ENCODE measurements around the gene AARSD1. TPM values are rescaled to one million over a fixed set of nuclear protein-coding genes. Genes with fewer than 3 reads are reported as not detected.
"Not testable (repeated sequence)": the region's sequence is repeated elsewhere in the genome, so short reads cannot be mapped to it uniquely, and the experiment has no call there.

The AARSD1 gene
- total RNA-seq, 1 experiment from 2014 or later, result 17.7 TPM

GRCh38 chr17:42919522-42920077 lies 44.7 kb downstream of the AARSD1 start:
- H4K20me1 ChIP-seq (ENCODE audit: insufficient read depth, low read depth, low read length); H3K79me2 ChIP-seq (ENCODE audit: low read length); H3K4me3 ChIP-seq (ENCODE audit: low read length); H3K4me1 ChIP-seq (ENCODE audit: low read length); H3K36me3 ChIP-seq (ENCODE audit: insufficient read depth, low read length); H3K27me3 ChIP-seq (ENCODE audit: low read length); H3K27ac ChIP-seq (ENCODE audit: low read length); H3K4me2 ChIP-seq (ENCODE audit: low read depth, low read length, poor library complexity, severe bottlenecking); DNase-seq; H3K9me3 ChIP-seq (ENCODE audit: low read length); H3K9me2 ChIP-seq (replicated peaks; ENCODE audit: insufficient read depth, low read length); H2AFZ ChIP-seq (ENCODE audit: low read length); H3K9ac ChIP-seq (ENCODE audit: low read length): not testable (repeated sequence)

GRCh38 chr17:42918902-42919521 lies 45.2 kb downstream of the AARSD1 start:
- Histone ChIP-seq H2AFZ (ENCODE audit: low read length) (0 out of 2 replicates have a peak overlapping the region, but pooled peaks have one; percentile 10), H3K9me2 (replicated peaks; ENCODE audit: insufficient read depth, low read length) (no peaks in the 10 kb centered on the region), H3K4me3 (ENCODE audit: low read length) (no peak overlapping the region), H3K27me3 (ENCODE audit: low read length) (no peaks in the 10 kb centered on the region), H3K9me3 (ENCODE audit: low read length) (no peaks in the 10 kb centered on the region), H3K4me1 (ENCODE audit: low read length) (no peaks in the 10 kb centered on the region), H3K36me3 (ENCODE audit: insufficient read depth, low read length) (no peaks in the 10 kb centered on the region), H3K9ac (ENCODE audit: low read length) (no peak overlapping the region), H3K79me2 (ENCODE audit: low read length) (no peaks in the 10 kb centered on the region), H4K20me1 (ENCODE audit: insufficient read depth, low read depth, low read length) (no peaks in the 10 kb centered on the region), H3K27ac (ENCODE audit: low read length) (no peak overlapping the region), H3K4me2 (ENCODE audit: low read depth, low read length, poor library complexity, severe bottlenecking) (no peak overlapping the region)
- no peak for DNase-seq

- Histone ChIP-seq H3K9me2 (replicated peaks; ENCODE audit: insufficient read depth, low read length) (no peaks in the 10 kb centered on the region), H3K9ac (ENCODE audit: low read length) (no peak overlapping the region), H3K36me3 (ENCODE audit: insufficient read depth, low read length) (no peaks in the 10 kb centered on the region), H2AFZ (ENCODE audit: low read length) (no peak overlapping the region), H3K27ac (ENCODE audit: low read length) (no peak overlapping the region), H3K27me3 (ENCODE audit: low read length) (no peaks in the 10 kb centered on the region), H3K9me3 (ENCODE audit: low read length) (no peaks in the 10 kb centered on the region), H3K4me1 (ENCODE audit: low read length) (no peaks in the 10 kb centered on the region), H4K20me1 (ENCODE audit: insufficient read depth, low read depth, low read length) (no peaks in the 10 kb centered on the region), H3K4me2 (ENCODE audit: low read depth, low read length, poor library complexity, severe bottlenecking) (no peak overlapping the region), H3K79me2 (ENCODE audit: low read length) (no peaks in the 10 kb centered on the region), H3K4me3 (ENCODE audit: low read length) (no peak overlapping the region)
- DNase-seq, result no peak
Measured at GRCh38 chr17:42917236-42917603, 47.0 kb downstream of the AARSD1 start.

- not testable (repeated sequence) for H3K79me2 ChIP-seq (ENCODE audit: low read length); H3K9me2 ChIP-seq (replicated peaks; ENCODE audit: insufficient read depth, low read length); H3K36me3 ChIP-seq (ENCODE audit: insufficient read depth, low read length); H3K9me3 ChIP-seq (ENCODE audit: low read length); H4K20me1 ChIP-seq (ENCODE audit: insufficient read depth, low read depth, low read length); H3K27ac ChIP-seq (ENCODE audit: low read length); H3K9ac ChIP-seq (ENCODE audit: low read length); H3K4me1 ChIP-seq (ENCODE audit: low read length); DNase-seq; H3K4me2 ChIP-seq (ENCODE audit: low read depth, low read length, poor library complexity, severe bottlenecking); H3K4me3 ChIP-seq (ENCODE audit: low read length); H2AFZ ChIP-seq (ENCODE audit: low read length); H3K27me3 ChIP-seq (ENCODE audit: low read length)
Measured at GRCh38 chr17:42916388-42917235, 47.6 kb downstream of the AARSD1 start.

GRCh38 chr17:42915288-42915687 lies 49.0 kb downstream of the AARSD1 start:
- H3K27me3 ChIP-seq (ENCODE audit: low read length); DNase-seq; H2AFZ ChIP-seq (ENCODE audit: low read length); H3K36me3 ChIP-seq (ENCODE audit: insufficient read depth, low read length); H3K4me1 ChIP-seq (ENCODE audit: low read length); H3K9ac ChIP-seq (ENCODE audit: low read length); H3K79me2 ChIP-seq (ENCODE audit: low read length); H3K9me2 ChIP-seq (replicated peaks; ENCODE audit: insufficient read depth, low read length); H3K27ac ChIP-seq (ENCODE audit: low read length); H3K4me3 ChIP-seq (ENCODE audit: low read length); H3K4me2 ChIP-seq (ENCODE audit: low read depth, low read length, poor library complexity, severe bottlenecking); H3K9me3 ChIP-seq (ENCODE audit: low read length); H4K20me1 ChIP-seq (ENCODE audit: insufficient read depth, low read depth, low read length): not testable (repeated sequence)

- Histone ChIP-seq H3K4me2 (ENCODE audit: low read depth, low read length, poor library complexity, severe bottlenecking) (no peak overlapping the region), H3K27ac (ENCODE audit: low read length) (no peak overlapping the region), H3K4me3 (ENCODE audit: low read length) (no peak overlapping the region), H3K9me2 (replicated peaks; ENCODE audit: insufficient read depth, low read length) (no peaks in the 10 kb centered on the region), H3K9me3 (ENCODE audit: low read length) (no peaks in the 10 kb centered on the region), H3K79me2 (ENCODE audit: low read length) (no peaks in the 10 kb centered on the region), H2AFZ (ENCODE audit: low read length) (no peak overlapping the region), H4K20me1 (ENCODE audit: insufficient read depth, low read depth, low read length) (no peaks in the 10 kb centered on the region), H3K4me1 (ENCODE audit: low read length) (no peaks in the 10 kb centered on the region), H3K9ac (ENCODE audit: low read length) (no peak overlapping the region), H3K36me3 (ENCODE audit: insufficient read depth, low read length) (no peaks in the 10 kb centered on the region), H3K27me3 (ENCODE audit: low read length) (no peaks in the 10 kb centered on the region)
- DNase-seq, result no peak
Measured at GRCh38 chr17:42913981-42914617, 50.2 kb downstream of the AARSD1 start.

- Histone ChIP-seq H3K4me2 (ENCODE audit: low read depth, low read length, poor library complexity, severe bottlenecking) (no peak overlapping the region), H3K79me2 (ENCODE audit: low read length) (no peaks in the 10 kb centered on the region), H3K27me3 (ENCODE audit: low read length) (no peaks in the 10 kb centered on the region), H3K27ac (ENCODE audit: low read length) (no peak overlapping the region), H3K9me2 (replicated peaks; ENCODE audit: insufficient read depth, low read length) (no peaks in the 10 kb centered on the region), H3K4me3 (ENCODE audit: low read length) (no peak overlapping the region), H3K9me3 (ENCODE audit: low read length) (no peaks in the 10 kb centered on the region), H3K9ac (ENCODE audit: low read length) (no peak overlapping the region), H3K36me3 (ENCODE audit: insufficient read depth, low read length) (no peaks in the 10 kb centered on the region), H3K4me1 (ENCODE audit: low read length) (no peaks in the 10 kb centered on the region), H2AFZ (ENCODE audit: low read length) (no peak overlapping the region), H4K20me1 (ENCODE audit: insufficient read depth, low read depth, low read length) (no peaks in the 10 kb centered on the region)
- DNase-seq, result no peak
Measured at GRCh38 chr17:42913522-42913921, 50.7 kb downstream of the AARSD1 start.

Data from Karpas-422 (cell line).